HCT116 (cell line): ENCODE results near the gene OGFOD2.

ENCODE experiments used
- CEBPB ChIP-seq: IDR thresholded peaks from 2 replicates; pipeline ENCODE4 v1.6.1; 2012; ENCODE audit warnings: low read depth
- CTCF ChIP-seq, 3 experiments: fragments of 200-600 bp in 1 of 3; sonication (generic) in 1 of 3; IDR thresholded peaks in 2 of 3; conservative IDR thresholded peaks in 1 of 3; 2 replicates each; pipeline ENCODE4 v1.5.1; 2012 to 2017; ENCODE audit warnings: low read depth in 2 of 3, low read length in 2 of 3, antibody characterized with exemption in 1 of 3, borderline replicate concordance in 1 of 3, control low read depth in 1 of 3, mild to moderate bottlenecking in 1 of 3, mixed read lengths in 1 of 3, mixed run types in 1 of 3, moderate library complexity in 1 of 3; ENCODE audit not compliant: insufficient read depth in 1 of 3
- EGR1 ChIP-seq: IDR thresholded peaks from 2 replicates; pipeline ENCODE4 v1.6.1; 2012; ENCODE audit warnings: low read depth
- EZH2 ChIP-seq: fragments of 200-600 bp; sonication (generic); IDR thresholded peaks from 2 replicates; pipeline ENCODE4 v1.6.1; 2017; ENCODE audit warnings: antibody characterized with exemption, mixed run types
- EZH2phosphoT487 ChIP-seq: fragments of 200-600 bp; IDR thresholded peaks from 2 replicates; pipeline ENCODE4 v1.6.1; 2018; ENCODE audit warnings: antibody characterized with exemption, borderline replicate concordance
- MAX ChIP-seq: IDR thresholded peaks from 2 replicates; pipeline ENCODE4 v1.6.1; 2012
- POLR2A ChIP-seq: IDR thresholded peaks from 2 replicates; pipeline ENCODE4 v1.7.0; 2011; ENCODE audit warnings: borderline replicate concordance; ENCODE audit not compliant: insufficient read depth, insufficient read length; ENCODE audit errors: extremely low read depth
- POLR2AphosphoS5 ChIP-seq: IDR thresholded peaks from 2 replicates; pipeline ENCODE4 v1.6.1; 2011; ENCODE audit warnings: mild to moderate bottlenecking, low read depth, low read length, moderate library complexity
- RAD21 ChIP-seq: IDR thresholded peaks from 2 replicates; pipeline ENCODE4 v1.6.1; 2012; ENCODE audit warnings: low read depth, mild to moderate bottlenecking
- SIN3A ChIP-seq: IDR thresholded peaks from 2 replicates; pipeline ENCODE4 v1.6.1; 2012; ENCODE audit warnings: low read depth
- SRF ChIP-seq: IDR thresholded peaks from 2 replicates; pipeline ENCODE4 v1.6.1; 2012; ENCODE audit warnings: low read depth
- ZNF274 ChIP-seq: fragments of 200-500 bp; sonication (Bioruptor generic); IDR thresholded peaks from 2 replicates; pipeline ENCODE4 v1.6.1; 2014; ENCODE audit warnings: mild to moderate bottlenecking, low read depth, low read length, inconsistent platforms
- TF ChIP-seq, protein P1 (sequence below): IDR thresholded peaks from 2 replicates; pipeline ENCODE4 v1.6.1; 2012

DNA sequence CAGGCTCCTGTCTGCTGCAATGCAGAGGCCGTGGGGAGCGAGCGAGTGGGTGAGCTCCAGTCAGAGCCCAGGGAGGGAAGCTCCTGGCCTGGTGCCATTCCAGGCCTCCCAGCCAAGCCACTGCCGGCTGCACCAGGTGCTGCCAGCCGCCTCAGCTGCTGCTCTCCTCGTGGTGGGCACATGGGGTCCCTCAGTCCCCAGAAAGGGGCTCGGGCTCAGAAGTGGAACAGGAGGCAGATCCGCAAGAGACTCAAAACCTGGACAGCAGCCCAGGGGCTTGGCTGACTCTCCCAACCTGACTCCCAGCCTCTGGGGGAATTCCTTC is 11.1 kb upstream of the OGFOD2 start:
- TF ChIP-seq RAD21 (no peak), POLR2AphosphoS5 (no peak), EZH2 (no peak), CTCF (IDR thresholded peaks at IDR 0.05 in 2 of 3, conservative IDR thresholded peaks at IDR 0.05 in 1 of 3; ENCODE audit: borderline replicate concordance in 1 of 3, insufficient read depth in 1 of 3, low read depth in 2 of 3, low read length in 2 of 3) (no peak), ZNF274 (no peak), EGR1 (no peak), SIN3A (no peak), CEBPB (no peak), EZH2phosphoT487 (no peak), SRF (no peak), POLR2A (no peak), MAX (no peak)
- TF ChIP-seq, protein P1, sequence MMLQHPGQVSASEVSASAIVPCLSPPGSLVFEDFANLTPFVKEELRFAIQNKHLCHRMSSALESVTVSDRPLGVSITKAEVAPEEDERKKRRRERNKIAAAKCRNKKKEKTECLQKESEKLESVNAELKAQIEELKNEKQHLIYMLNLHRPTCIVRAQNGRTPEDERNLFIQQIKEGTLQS = no peak
